ENCODE data around the gene LILRB3.

DNA sequence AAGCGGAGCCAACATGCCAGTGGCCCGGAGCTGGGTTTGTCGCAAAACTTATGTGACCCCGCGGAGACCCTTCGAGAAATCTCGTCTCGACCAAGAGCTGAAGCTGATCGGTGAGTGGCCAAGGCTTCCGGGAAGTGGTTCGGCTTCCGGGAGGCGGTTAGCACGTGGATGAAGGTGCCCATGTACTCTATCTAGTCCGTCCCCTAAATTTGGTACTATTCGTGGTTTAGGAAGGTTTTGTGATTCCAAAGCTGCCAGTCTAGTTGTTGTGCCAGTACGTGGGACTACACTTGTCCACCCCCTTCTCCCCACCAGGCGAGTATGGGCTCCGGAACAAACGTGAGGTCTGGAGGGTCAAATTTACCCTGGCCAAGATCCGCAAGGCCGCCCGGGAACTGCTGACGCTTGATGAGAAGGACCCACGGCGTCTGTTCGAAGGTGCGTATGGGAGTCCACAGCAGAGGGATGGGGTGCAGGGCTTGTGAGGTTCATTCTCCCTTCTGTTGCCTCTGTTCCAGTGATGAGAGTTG is 21.6 kb downstream of the LILRB3 start:
- TF ChIP-seq, protein P1, sequence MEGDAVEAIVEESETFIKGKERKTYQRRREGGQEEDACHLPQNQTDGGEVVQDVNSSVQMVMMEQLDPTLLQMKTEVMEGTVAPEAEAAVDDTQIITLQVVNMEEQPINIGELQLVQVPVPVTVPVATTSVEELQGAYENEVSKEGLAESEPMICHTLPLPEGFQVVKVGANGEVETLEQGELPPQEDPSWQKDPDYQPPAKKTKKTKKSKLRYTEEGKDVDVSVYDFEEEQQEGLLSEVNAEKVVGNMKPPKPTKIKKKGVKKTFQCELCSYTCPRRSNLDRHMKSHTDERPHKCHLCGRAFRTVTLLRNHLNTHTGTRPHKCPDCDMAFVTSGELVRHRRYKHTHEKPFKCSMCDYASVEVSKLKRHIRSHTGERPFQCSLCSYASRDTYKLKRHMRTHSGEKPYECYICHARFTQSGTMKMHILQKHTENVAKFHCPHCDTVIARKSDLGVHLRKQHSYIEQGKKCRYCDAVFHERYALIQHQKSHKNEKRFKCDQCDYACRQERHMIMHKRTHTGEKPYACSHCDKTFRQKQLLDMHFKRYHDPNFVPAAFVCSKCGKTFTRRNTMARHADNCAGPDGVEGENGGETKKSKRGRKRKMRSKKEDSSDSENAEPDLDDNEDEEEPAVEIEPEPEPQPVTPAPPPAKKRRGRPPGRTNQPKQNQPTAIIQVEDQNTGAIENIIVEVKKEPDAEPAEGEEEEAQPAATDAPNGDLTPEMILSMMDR (IDR thresholded peaks at IDR 0.05) = no peak
- TF ChIP-seq POLR2AphosphoS5 (IDR thresholded peaks at IDR 0.05) = no peak
